T-cell (primary cell): ENCODE data around the gene TIAM2. TPM values are rescaled to one million over a fixed set of nuclear protein-coding genes. Genes with fewer than 3 reads are reported as not detected.
A peak's percentile ranks its signal among the peaks of the same experiment; 100 is the strongest.

ENCODE experiments used
- ATAC-seq, 4 experiments: fragments of 200-7000 bp in 3 of 4; fragments of 150-1000 bp in 1 of 4; cut with Tn5 transposase; replicated peaks in 1 of 4; 1 replicate in 3 of 4; 2 replicates in 1 of 4; pipeline ENCODE4 v1.10.0; 2021; ENCODE audit warnings: moderate library complexity in 3 of 4, mild to moderate bottlenecking in 2 of 4, moderate number of reproducible peaks in 1 of 4
- CTCF ChIA-PET, 2 donors: fragments of 300-600 bp; sonication (Branson Sonifier 250); formaldehyde crosslinking; loops; one replicate each; lab custom pipeline; 2022; ENCODE audit warnings: antibody characterized with exemption in 2 of 2; lab: Charles Lee
- POLR2A ChIA-PET, 2 donors: fragments of 300-600 bp; sonication (Branson Sonifier 250); formaldehyde crosslinking; loops; one replicate each; lab custom pipeline; 2022; ENCODE audit warnings: antibody characterized with exemption in 2 of 2; lab: Charles Lee
- DNase-seq, 35 experiments: peaks; one replicate each; pipeline versions ENCODE4 v3.0.0 to v3.0.0-alpha.2; 2013 to 2023
- H3K27ac ChIP-seq: one replicate; pipeline ENCODE4 v1.5.1; 2013; ENCODE audit warnings: low read length
- H3K27me3 ChIP-seq, 2 experiments: replicated peaks in 1 of 2; 1 replicate in 1 of 2; 2 replicates in 1 of 2; pipeline versions ENCODE4 v1.6.1 to v1.7.0; 2013; ENCODE audit warnings: low read length in 1 of 2, mixed read lengths in 1 of 2; ENCODE audit not compliant: control insufficient read depth in 2 of 2, insufficient read depth in 2 of 2; ENCODE audit errors: extremely low read depth in 1 of 2
- H3K36me3 ChIP-seq, 2 donors: 1 replicate in 1 of 2; 2 replicates in 1 of 2; pipeline versions ENCODE4 v1.6.1 to v1.7.0; 2013; ENCODE audit warnings: low read length in 1 of 2; ENCODE audit not compliant: control insufficient read depth in 2 of 2, insufficient read depth in 1 of 2; ENCODE audit errors: extremely low read depth in 1 of 2
- H3K4me1 ChIP-seq, 2 experiments: 1 replicate in 1 of 2; 2 replicates in 1 of 2; pipeline versions ENCODE4 v1.6.1 to v1.7.0; 2013; ENCODE audit warnings: low read length in 2 of 2, mixed read lengths in 1 of 2; ENCODE audit not compliant: insufficient read depth in 2 of 2, control insufficient read depth in 1 of 2; ENCODE audit errors: extremely low read depth in 1 of 2
- H3K4me3 ChIP-seq, 2 donors: 1 replicate in 1 of 2; 2 replicates in 1 of 2; pipeline versions ENCODE4 v1.5.1 to v1.7.0; 2013; ENCODE audit warnings: mild to moderate bottlenecking in 2 of 2, low read length in 1 of 2, moderate library complexity in 1 of 2; ENCODE audit not compliant: control insufficient read depth in 1 of 2; ENCODE audit errors: extremely low read depth in 1 of 2
- H3K9me3 ChIP-seq: 2 replicates; pipeline ENCODE4 v1.7.0; 2013
- H3K27ac Mint-ChIP-seq, 2 donors: one replicate each; pipeline ENCODE4 v1.8.0; 2020 to 2021; ENCODE audit warnings: mild to moderate bottlenecking in 2 of 2, mixed read lengths in 2 of 2
- H3K27me3 Mint-ChIP-seq, 2 donors: one replicate each; pipeline ENCODE4 v1.8.0; 2021 to 2022; ENCODE audit warnings: mixed read lengths in 2 of 2
- H3K36me3 Mint-ChIP-seq: one replicate; pipeline ENCODE4 v1.8.0; 2021; ENCODE audit warnings: mixed read lengths
- H3K4me1 Mint-ChIP-seq, 3 donors: one replicate each; pipeline ENCODE4 v1.8.0; 2020 to 2022; ENCODE audit warnings: mixed read lengths in 3 of 3, mild to moderate bottlenecking in 1 of 3
- H3K4me3 Mint-ChIP-seq, 3 donors: one replicate each; pipeline ENCODE4 v1.8.0; 2020 to 2022; ENCODE audit warnings: mild to moderate bottlenecking in 3 of 3, mixed read lengths in 3 of 3, moderate library complexity in 3 of 3
- H3K9me3 Mint-ChIP-seq, 3 donors: one replicate each; pipeline ENCODE4 v1.8.0; 2020 to 2022; ENCODE audit warnings: mixed read lengths in 3 of 3
- WGBS: methylation state at CpG from one replicate; pipeline ENCODE4 v1.1.5; 2013; ENCODE audit warnings: missing lambda C conversion rate; ENCODE audit not compliant: insufficient coverage; 5-methylcytosine and 5-hydroxymethylcytosine counted together
- total RNA-seq, 35 experiments: library from RNA in 6 of 35; stranded (reverse) in 6 of 35; fragments of 120-200 nt in 1 of 35; gene quantifications; one replicate each; pipeline versions ENCODE4 v1.2.1 to v1.2.4 and lab custom pipeline; 2013 to 2026

TIAM2 gene
- total RNA-seq, 5 donors from 2014 or later (not counting 1 experiment from before 2014, with no cell fraction given) = 4.6 to 7.1 (median 6.8) TPM

DNA sequence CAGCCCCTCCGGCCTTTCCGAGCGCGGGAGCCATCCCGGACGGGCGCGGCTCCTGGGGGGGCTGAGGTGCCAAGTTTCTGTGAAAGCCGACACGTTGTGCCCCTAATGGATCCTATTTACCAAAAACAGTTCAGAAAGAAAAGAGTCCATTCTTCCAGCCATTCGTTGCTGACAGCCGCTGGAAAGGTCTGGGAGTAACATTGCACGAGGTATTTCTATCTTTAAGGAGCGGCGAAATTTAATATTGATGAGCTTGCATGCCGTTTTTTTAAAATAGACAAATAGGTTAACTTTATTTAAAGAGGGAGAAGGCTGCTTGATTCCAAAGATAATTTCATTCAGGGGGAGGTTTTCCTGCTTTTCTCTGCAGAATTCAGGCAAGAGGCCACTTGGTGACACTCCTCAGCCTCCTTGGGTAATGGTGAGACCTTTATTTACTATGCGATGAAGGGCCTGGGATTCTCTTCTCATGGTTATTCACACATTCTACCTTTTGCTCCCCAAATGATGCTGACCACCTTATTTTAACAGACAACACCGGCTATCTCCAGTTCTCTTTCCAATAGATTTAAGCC lies 988 bp downstream of the TIAM2 start:
- Histone ChIP-seq H3K27me3 (peaks cover 4 to 19% of the 10 kb centered on the region in 2 experiments), H3K27ac (no peak overlapping the region), H3K4me3 (peak overlapping the region in 1 of 2 donors; percentile 69), H3K4me1 (peaks cover 0 to 6% of the 10 kb centered on the region in 2 experiments), H3K9me3 (no peaks in the 10 kb centered on the region), H3K36me3 (no peaks in the 10 kb centered on the region)
- WGBS = 59% methylated on average over 3 of the region's 18 CpGs
- DNase-seq (no peak), ATAC-seq (no peak)
- Mint-ChIP-seq H3K27ac (no peak overlapping the region), H3K4me1 (peaks cover 0 to 14% (median 9%) of the 10 kb centered on the region in 3 donors), H3K4me3 (peak overlapping the region in 1 of 3 donors; percentile 3), H3K36me3 (no peaks in the 10 kb centered on the region), H3K9me3 (no peaks in the 10 kb centered on the region), H3K27me3 (peaks cover 14 to 40% of the 10 kb centered on the region in 2 donors)
- POLR2A ChIA-PET = no interaction called here
- CTCF ChIA-PET = interaction anchor here in 1 of 2 donors (0.7 kb wide), 1 partner anchor 124 kb away, joined by 3 read pairs; no protein-coding TSS in a partner anchor

DNA sequence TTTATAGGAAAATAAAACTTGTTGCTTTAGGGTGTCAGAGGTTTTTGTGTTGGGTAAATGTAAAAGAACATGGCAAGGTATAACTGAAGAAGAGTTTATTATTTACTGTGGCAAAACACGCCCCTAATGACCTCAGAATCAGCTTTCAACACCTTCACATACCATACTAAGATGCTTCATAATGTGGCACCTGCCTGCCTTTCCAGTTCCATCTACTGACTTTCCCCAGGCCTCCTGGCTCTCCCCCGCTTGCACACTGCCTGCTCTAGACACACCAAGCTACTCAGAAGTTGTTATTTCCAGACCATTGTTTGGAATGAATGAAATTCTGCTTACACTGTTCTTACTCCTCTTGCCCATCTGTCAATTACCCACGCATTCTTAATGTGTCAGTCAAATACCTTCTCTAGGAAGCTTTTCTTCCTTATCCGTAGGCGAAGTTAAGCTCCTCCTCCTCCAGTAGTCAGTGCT lies 1.8 kb downstream of the TIAM2 start:
- H3K4me3 ChIP-seq = no peak overlapping the region
- no peaks in the 10 kb centered on the region for H3K9me3 ChIP-seq
- CTCF ChIA-PET = no interaction called here
- H3K27me3 Mint-ChIP-seq = peaks cover 14 to 40% of the 10 kb centered on the region in 2 donors
- POLR2A ChIA-PET = no interaction called here
- ATAC-seq (no peak), DNase-seq (no peak)
- H3K36me3 ChIP-seq = no peaks in the 10 kb centered on the region
- H3K27ac ChIP-seq = no peak overlapping the region
- peaks cover 0 to 6% of the 10 kb centered on the region in 2 experiments for H3K4me1 ChIP-seq
- H3K27me3 ChIP-seq = peaks cover 4 to 19% of the 10 kb centered on the region in 2 experiments
- H3K36me3 Mint-ChIP-seq = no peaks in the 10 kb centered on the region
- WGBS = 72% methylated on average over 3 of the region's 5 CpGs
- H3K4me1 Mint-ChIP-seq = peaks cover 0 to 14% (median 9%) of the 10 kb centered on the region in 3 donors
- no peaks in the 10 kb centered on the region for H3K9me3 Mint-ChIP-seq
- peak overlapping the region in 1 of 3 donors; percentile 3 for H3K4me3 Mint-ChIP-seq
- no peak overlapping the region for H3K27ac Mint-ChIP-seq

DNA sequence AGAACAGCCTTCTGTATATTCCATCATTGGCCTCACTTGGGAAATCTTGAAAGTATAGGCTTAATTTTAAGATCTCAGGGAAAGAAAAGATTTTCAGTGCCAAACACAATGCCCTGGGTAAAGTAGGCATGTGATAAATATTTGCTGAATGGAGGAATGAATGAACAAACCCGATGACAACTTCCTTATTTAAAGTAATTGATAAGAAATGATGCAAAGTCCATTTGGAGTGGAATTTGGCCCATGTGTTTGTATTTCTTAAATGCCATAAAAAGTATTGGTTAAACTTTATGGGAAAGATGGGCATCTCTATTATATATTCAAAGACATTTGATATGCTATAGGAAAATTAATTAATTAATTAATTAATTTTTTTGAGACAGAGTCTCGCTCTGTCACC lies 3.7 kb downstream of the TIAM2 start:
- H3K4me1 Mint-ChIP-seq = peaks cover 0 to 13% (median 9%) of the 10 kb centered on the region in 3 donors
- H3K36me3 Mint-ChIP-seq = no peaks in the 10 kb centered on the region
- no peak for DNase-seq

DNA sequence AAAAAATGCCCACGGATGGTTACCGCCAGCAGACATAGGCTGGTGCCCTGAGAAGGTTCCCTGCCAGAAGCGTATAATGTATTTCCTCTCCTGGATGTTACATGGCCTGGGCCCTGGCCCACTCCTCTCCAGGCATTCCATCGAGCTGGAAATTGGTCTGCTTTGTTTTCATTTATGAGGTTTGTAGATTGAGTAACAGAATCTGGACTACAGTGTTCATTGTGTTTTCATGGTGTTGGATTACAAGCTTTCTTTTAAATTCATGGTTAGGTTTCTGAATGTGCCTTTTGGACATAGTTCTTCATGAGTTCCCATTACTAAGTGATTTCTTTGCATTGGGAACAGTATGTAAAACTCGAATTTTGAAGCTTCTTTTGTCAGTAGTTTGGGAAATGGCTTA lies 6.4 kb downstream of the TIAM2 start:
- Mint-ChIP-seq H3K27ac (no peak overlapping the region), H3K4me1 (peaks cover 0 to 4% (median 2%) of the 10 kb centered on the region in 3 donors), H3K4me3 (no peak overlapping the region), H3K9me3 (no peaks in the 10 kb centered on the region), H3K27me3 (peaks cover 14 to 29% of the 10 kb centered on the region in 2 donors), H3K36me3 (no peaks in the 10 kb centered on the region)
- 90% methylated on average over 2 of the region's 5 CpGs for WGBS
- Histone ChIP-seq H3K9me3 (no peaks in the 10 kb centered on the region), H3K4me1 (no peaks in the 10 kb centered on the region), H3K4me3 (no peak overlapping the region), H3K36me3 (no peaks in the 10 kb centered on the region), H3K27ac (no peak overlapping the region), H3K27me3 (peaks cover 0 to 6% of the 10 kb centered on the region in 2 experiments)
- ATAC-seq (no peak), DNase-seq (no peak)
- CTCF ChIA-PET = no interaction called here
- POLR2A ChIA-PET = no interaction called here

More for the DNA sequence above, 3.7 kb downstream of the TIAM2 start:
- H3K9me3 Mint-ChIP-seq = no peaks in the 10 kb centered on the region
- WGBS = no CpG with 5 or more reads among the region's 2 CpGs
- POLR2A ChIA-PET = no interaction called here
- ATAC-seq = no peak
- peaks cover 14 to 39% of the 10 kb centered on the region in 2 donors for H3K27me3 Mint-ChIP-seq
- H3K27ac ChIP-seq = no peak overlapping the region
- H3K27ac Mint-ChIP-seq = no peak overlapping the region
- no peaks in the 10 kb centered on the region for H3K36me3 ChIP-seq
- CTCF ChIA-PET = interaction anchor here in 1 of 2 donors (0.6 kb wide), 1 partner anchor 56 kb away, joined by 4 read pairs; no protein-coding TSS in a partner anchor
- H3K4me3 Mint-ChIP-seq = no peak overlapping the region
- H3K4me1 ChIP-seq = peaks cover 0 to 6% of the 10 kb centered on the region in 2 experiments
- H3K4me3 ChIP-seq = no peak overlapping the region
- H3K27me3 ChIP-seq = peaks cover 4 to 20% of the 10 kb centered on the region in 2 experiments
- H3K9me3 ChIP-seq = no peaks in the 10 kb centered on the region

DNA sequence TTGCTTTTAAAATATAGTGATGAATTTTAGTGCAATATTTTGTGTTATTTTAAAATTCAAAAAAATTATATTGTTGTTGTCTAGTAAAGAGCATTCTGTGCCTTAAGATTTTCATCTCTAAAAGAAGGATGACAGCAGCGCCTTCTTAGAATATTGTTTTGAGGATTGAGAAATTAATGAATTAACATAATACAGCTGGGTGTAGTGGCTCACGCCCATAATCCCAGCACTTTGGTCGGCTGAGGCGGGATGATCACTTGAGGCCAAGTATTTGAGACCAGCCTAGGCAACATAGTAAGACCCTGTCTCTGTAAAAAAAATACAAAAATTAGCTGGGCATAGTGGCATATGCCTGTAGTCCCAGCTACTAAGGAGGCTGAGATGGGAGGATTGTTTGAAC lies 6.8 kb downstream of the TIAM2 start:
- DNase-seq (no peak), ATAC-seq (no peak)
- Mint-ChIP-seq H3K27ac (no peak overlapping the region), H3K36me3 (no peaks in the 10 kb centered on the region), H3K4me3 (no peak overlapping the region), H3K4me1 (peaks cover 0 to 3% (median under 1%) of the 10 kb centered on the region in 3 donors), H3K9me3 (no peaks in the 10 kb centered on the region), H3K27me3 (peaks cover 12 to 25% of the 10 kb centered on the region in 2 donors)
- CTCF ChIA-PET = no interaction called here
- no peak overlapping the region for H3K27ac ChIP-seq
- H3K27me3 ChIP-seq = peaks cover 0 to 5% of the 10 kb centered on the region in 2 experiments
- no peaks in the 10 kb centered on the region for H3K9me3 ChIP-seq
- no peaks in the 10 kb centered on the region for H3K36me3 ChIP-seq
- POLR2A ChIA-PET = no interaction called here
- no peak overlapping the region for H3K4me3 ChIP-seq
- H3K4me1 ChIP-seq = no peaks in the 10 kb centered on the region
- no CpG with 5 or more reads among the region's 4 CpGs for WGBS

DNA sequence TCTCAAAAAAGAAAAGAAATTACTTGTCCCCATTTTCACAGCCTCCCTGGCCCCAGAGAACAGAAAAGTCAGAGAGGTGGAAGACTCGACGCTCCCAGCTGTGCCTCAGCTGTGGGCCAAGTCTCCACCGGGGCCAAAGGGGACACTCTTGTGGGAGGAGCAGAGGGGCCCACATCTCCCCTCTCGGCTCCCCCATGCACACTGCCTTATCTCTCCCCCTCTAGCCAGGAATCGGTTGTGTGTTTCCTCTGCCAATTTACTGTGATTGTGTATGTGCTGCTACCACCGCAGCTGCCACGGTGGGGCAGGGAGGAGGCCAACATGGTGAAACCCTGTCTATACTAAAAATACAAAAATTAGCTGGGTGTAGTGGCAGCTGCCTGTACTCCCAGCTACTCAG lies 8.4 kb downstream of the TIAM2 start:
- Histone ChIP-seq H3K27ac (no peak overlapping the region), H3K4me1 (no peaks in the 10 kb centered on the region), H3K36me3 (no peaks in the 10 kb centered on the region), H3K9me3 (no peaks in the 10 kb centered on the region), H3K27me3 (peaks cover 0 to 4% of the 10 kb centered on the region in 2 experiments), H3K4me3 (no peak overlapping the region)
- no peak overlapping the region for H3K4me3 Mint-ChIP-seq
- H3K27me3 Mint-ChIP-seq = peaks cover 0 to 12% of the 10 kb centered on the region in 2 donors
- ATAC-seq (no peak), DNase-seq (no peak)
- no peaks in the 10 kb centered on the region for H3K9me3 Mint-ChIP-seq
- H3K36me3 Mint-ChIP-seq = no peaks in the 10 kb centered on the region
- CTCF ChIA-PET = no interaction called here
- H3K4me1 Mint-ChIP-seq = no peaks in the 10 kb centered on the region
- no CpG with 5 or more reads among the region's 7 CpGs for WGBS
- H3K27ac Mint-ChIP-seq = no peak overlapping the region
- POLR2A ChIA-PET = no interaction called here
